SU-DHL-6 (cell line): ENCODE results near the gene NCOA3.

Experiments used
- CTCF ChIP-seq: fragments of 200-600 bp; sonication (generic); IDR thresholded peaks from one replicate; pipeline ENCODE4 v1.5.1; 2017; ENCODE audit warnings: antibody characterized with exemption, mild to moderate bottlenecking, low read length, moderate library complexity; ENCODE audit not compliant: insufficient read depth, poor library complexity, severe bottlenecking
- EZH2phosphoT487 ChIP-seq: fragments of 200-600 bp; sonication (generic), shearing (Covaris generic); conservative IDR thresholded peaks from 2 replicates; pipeline ENCODE4 v1.6.1; 2018; ENCODE audit warnings: mild to moderate bottlenecking, antibody characterized with exemption, low read length, moderate library complexity, mixed read lengths

DNA sequence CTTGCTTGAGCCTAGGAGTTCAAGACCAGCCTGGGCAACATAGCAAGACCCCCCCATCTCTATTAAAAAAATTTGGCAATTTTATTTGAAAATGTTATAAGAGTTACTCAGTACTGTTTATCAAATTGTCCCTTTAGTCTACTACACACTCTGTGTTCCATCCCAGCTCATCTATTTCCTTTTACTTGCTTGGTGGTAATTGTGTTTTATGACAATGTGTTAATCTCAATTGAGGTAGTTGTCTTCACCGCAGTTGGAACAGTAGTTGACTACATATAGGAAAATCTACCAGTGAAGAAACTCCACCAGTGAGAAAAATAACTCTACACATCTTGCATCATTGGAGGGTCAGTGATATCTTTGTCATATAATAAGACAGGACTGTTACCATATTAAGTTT lies 8.0 kb downstream of the NCOA3 start:
- TF ChIP-seq CTCF (no peak), EZH2phosphoT487 (no peak)
